HEK293 (cell line): Measurements from ENCODE around the gene STAC.

Experiments used
- CTCF ChIA-PET: fragments of 350-600 bp; formaldehyde crosslinking; extraction: SDS; loops from one replicate; lab custom pipeline; 2021; ENCODE audit warnings: antibody characterized with exemption; lab: Yijun Ruan, JAX
- POLR2A ChIA-PET: fragments of 300-600 bp; formaldehyde crosslinking; extraction: SDS; loops from one replicate; lab custom pipeline; 2020; ENCODE audit warnings: antibody characterized with exemption, inconsistent platforms; lab: Yijun Ruan, JAX
- H3K27ac ChIP-seq: fragments of 200-500 bp; sonication (Bioruptor generic); 2 replicates; pipeline ENCODE4 v1.5.1; 2014; ENCODE audit warnings: low read depth, low read length, control low read depth, inconsistent platforms; ENCODE audit errors: extremely low read depth
- H3K36me3 ChIP-seq, 2 experiments: fragments of 200-500 bp in 1 of 2; sonication (Bioruptor generic) in 1 of 2; 1 replicate in 1 of 2; 2 replicates in 1 of 2; pipeline ENCODE4 v1.5.1; 2014 to 2017; ENCODE audit warnings: inconsistent platforms in 2 of 2, low read length in 2 of 2; ENCODE audit not compliant: control insufficient read depth in 2 of 2, insufficient read depth in 1 of 2
- H3K4me1 ChIP-seq: fragments of 200-500 bp; sonication (Bioruptor generic); 2 replicates; pipeline ENCODE4 v1.5.1; 2014; ENCODE audit warnings: mild to moderate bottlenecking, low read length, inconsistent platforms; ENCODE audit not compliant: control insufficient read depth, insufficient read depth
- H3K4me3 ChIP-seq: 2 replicates; pipeline ENCODE4 v1.5.1; 2011; ENCODE audit warnings: low read depth, mild to moderate bottlenecking, control low read depth, low read length, moderate library complexity
- H3K9me3 ChIP-seq: fragments of 200-500 bp; sonication (Bioruptor generic); 2 replicates; pipeline ENCODE4 v1.5.1; 2014; ENCODE audit warnings: low read depth, low read length, inconsistent platforms; ENCODE audit not compliant: control insufficient read depth, insufficient read depth
- MYNN ChIP-seq: fragments of 450-650 bp; formaldehyde crosslinking; IDR thresholded peaks from 2 replicates; pipeline ENCODE4 v1.5.1; 2016; ENCODE audit warnings: missing biosample characterization, missing genetic modification characterization, borderline replicate concordance
- RBAK ChIP-seq: fragments of 450-650 bp; formaldehyde crosslinking; IDR thresholded peaks from 2 replicates; pipeline ENCODE4 v1.5.1; 2016; ENCODE audit warnings: missing biosample characterization, missing genetic modification characterization
- SCRT1 ChIP-seq: fragments of 450-650 bp; formaldehyde crosslinking; IDR thresholded peaks from 2 replicates; pipeline ENCODE4 v1.5.1; 2016; ENCODE audit warnings: missing biosample characterization, missing genetic modification characterization, borderline replicate concordance
- TCF7L2 ChIP-seq: IDR thresholded peaks from 2 replicates; pipeline ENCODE4 v1.6.1; 2011; ENCODE audit warnings: low read depth, mild to moderate bottlenecking, inconsistent platforms, low read length, moderate library complexity, borderline replicate concordance
- TRIM28 ChIP-seq: IDR thresholded peaks from 2 replicates; pipeline ENCODE4 v1.6.1; 2011; ENCODE audit warnings: low read length, control low read depth, borderline replicate concordance
- YY2 ChIP-seq: fragments of 450-650 bp; formaldehyde crosslinking; IDR thresholded peaks from 2 replicates; pipeline ENCODE4 v1.5.1; 2016; ENCODE audit warnings: missing biosample characterization, missing genetic modification characterization
- ZBTB7A ChIP-seq: fragments of 450-650 bp; formaldehyde crosslinking; IDR thresholded peaks from 2 replicates; pipeline ENCODE4 v1.5.1; 2016; ENCODE audit warnings: low read depth, missing biosample characterization, missing genetic modification characterization
- ZBTB8A ChIP-seq: fragments of 450-650 bp; formaldehyde crosslinking; IDR thresholded peaks from 2 replicates; pipeline ENCODE4 v1.5.1; 2016; ENCODE audit warnings: missing biosample characterization, missing genetic modification characterization
- ZFHX2 ChIP-seq: fragments of 450-650 bp; formaldehyde crosslinking; conservative IDR thresholded peaks from 2 replicates; pipeline ENCODE4 v1.5.1; 2016; ENCODE audit warnings: missing biosample characterization, missing genetic modification characterization
- ZNF155 ChIP-seq: fragments of 450-650 bp; formaldehyde crosslinking; IDR thresholded peaks from 2 replicates; pipeline ENCODE4 v1.5.1; 2016; ENCODE audit warnings: missing biosample characterization, missing genetic modification characterization
- ZNF16 ChIP-seq: fragments of 450-650 bp; formaldehyde crosslinking; IDR thresholded peaks from 2 replicates; pipeline ENCODE4 v1.5.1; 2016; ENCODE audit warnings: low read depth, missing biosample characterization, missing genetic modification characterization
- ZNF214 ChIP-seq: fragments of 450-650 bp; formaldehyde crosslinking; IDR thresholded peaks from 2 replicates; pipeline ENCODE4 v1.5.1; 2017; ENCODE audit warnings: missing biosample characterization, mild to moderate bottlenecking, missing genetic modification characterization, borderline replicate concordance
- ZNF239 ChIP-seq: fragments of 450-650 bp; formaldehyde crosslinking; IDR thresholded peaks from 2 replicates; pipeline ENCODE4 v1.5.1; 2016; ENCODE audit warnings: missing biosample characterization, missing genetic modification characterization
- ZNF302 ChIP-seq: fragments of 450-650 bp; formaldehyde crosslinking; IDR thresholded peaks from 2 replicates; pipeline ENCODE4 v1.5.1; 2016; ENCODE audit warnings: missing biosample characterization, missing genetic modification characterization, low read depth
- ZNF362 ChIP-seq: fragments of 450-650 bp; formaldehyde crosslinking; IDR thresholded peaks from 2 replicates; pipeline ENCODE4 v1.5.1; 2016; ENCODE audit warnings: missing biosample characterization, missing genetic modification characterization
- ZNF510 ChIP-seq: fragments of 450-650 bp; formaldehyde crosslinking; IDR thresholded peaks from 2 replicates; pipeline ENCODE4 v1.5.1; 2018; ENCODE audit warnings: mild to moderate bottlenecking, missing genetic modification characterization, missing biosample characterization; ENCODE audit not compliant: insufficient replicate concordance
- ZNF521 ChIP-seq: fragments of 450-650 bp; formaldehyde crosslinking; IDR thresholded peaks from 2 replicates; pipeline ENCODE4 v1.5.1; 2017; ENCODE audit warnings: missing biosample characterization, mild to moderate bottlenecking, missing genetic modification characterization
- ZNF529 ChIP-seq: fragments of 450-650 bp; formaldehyde crosslinking; IDR thresholded peaks from 2 replicates; pipeline ENCODE4 v1.5.1; 2017; ENCODE audit warnings: missing genetic modification characterization, missing biosample characterization; ENCODE audit not compliant: insufficient replicate concordance
- ZNF561 ChIP-seq: fragments of 450-650 bp; IDR thresholded peaks from 2 replicates; pipeline ENCODE4 v1.5.1; 2018; ENCODE audit warnings: missing biosample characterization, missing genetic modification characterization, borderline replicate concordance
- ZNF600 ChIP-seq: fragments of 450-650 bp; formaldehyde crosslinking; IDR thresholded peaks from 2 replicates; pipeline ENCODE4 v1.5.1; 2016; ENCODE audit warnings: missing biosample characterization, missing genetic modification characterization
- ZNF747 ChIP-seq: fragments of 450-650 bp; formaldehyde crosslinking; IDR thresholded peaks from 2 replicates; pipeline ENCODE4 v1.5.1; 2016; ENCODE audit warnings: missing biosample characterization, missing genetic modification characterization
- ZSCAN30 ChIP-seq: fragments of 450-650 bp; IDR thresholded peaks from 2 replicates; pipeline ENCODE4 v1.5.1; 2018; ENCODE audit warnings: missing biosample characterization, mild to moderate bottlenecking, missing genetic modification characterization, moderate library complexity

STAC gene

GRCh38 chr3:36557021-36557707, 176.9 kb downstream of the STAC start:
- POLR2A ChIA-PET, result no interaction called here

GRCh38 chr3:36557708-36558421, 177.6 kb downstream of the STAC start:
- H3K4me1 ChIP-seq, result no peaks in the 10 kb centered on the region
- CTCF ChIA-PET, result interaction anchor here (0.6 to 1.7 kb wide), 2 partner anchors 17 to 633 kb away, joined by 4 to 9 read pairs; no protein-coding TSS in a partner anchor
- no peak overlapping the region for H3K27ac ChIP-seq
- H3K9me3 ChIP-seq, result no peaks in the 10 kb centered on the region
- H3K36me3 ChIP-seq, result no peaks in the 10 kb centered on the region
- POLR2A ChIA-PET, result no interaction called here
- TF ChIP-seq ZFHX2 (tag by site-specific recombination) (0 out of 2 replicates have a peak, but pooled peaks have one; percentile 11), ZNF747 (tag by site-specific recombination) (no peak), TCF7L2 (peak; percentile 80)
- no peak overlapping the region for H3K4me3 ChIP-seq

More at GRCh38 chr3:36557021-36557707, 176.9 kb downstream of the STAC start:
- CTCF ChIA-PET, result interaction anchor here (0.6 to 1.7 kb wide), 2 partner anchors 16 to 632 kb away, joined by 4 to 9 read pairs; no protein-coding TSS in a partner anchor
- Histone ChIP-seq H3K27ac (no peak overlapping the region), H3K9me3 (no peaks in the 10 kb centered on the region), H3K36me3 (no peaks in the 10 kb centered on the region), H3K4me3 (no peak overlapping the region), H3K4me1 (no peaks in the 10 kb centered on the region)
- TF ChIP-seq RBAK (tag by site-specific recombination), result no peak
- no peak for TF ChIP-seq ZBTB7A (tag by site-specific recombination)
- no peak for TF ChIP-seq ZNF16 (tag by site-specific recombination)
- no peak for TF ChIP-seq ZNF510 (tag by site-specific recombination)
- TF ChIP-seq TRIM28, result no peak
- no peak for TF ChIP-seq ZSCAN30 (tag by site-specific recombination)

- Histone ChIP-seq H3K36me3 (no peaks in the 10 kb centered on the region), H3K9me3 (no peaks in the 10 kb centered on the region), H3K4me3 (no peak overlapping the region), H3K4me1 (no peaks in the 10 kb centered on the region), H3K27ac (no peak overlapping the region)
- ChIA-PET CTCF (interaction anchor here (0.6 to 1.7 kb wide), 2 partner anchors 18 to 1187 kb away, joined by 3 to 9 read pairs; no protein-coding TSS in a partner anchor), POLR2A (interaction anchor here (0.7 kb wide), 1 partner anchor 100 kb away, joined by 4 read pairs; no protein-coding TSS in a partner anchor)
- TF ChIP-seq SCRT1 (tag by site-specific recombination) (no peak), YY2 (tag by site-specific recombination) (no peak)
These were observed 178.7 kb downstream of the STAC start for GRCh38 chr3:36558961-36559360.

- no peak overlapping the region for H3K27ac ChIP-seq
- ChIA-PET CTCF (interaction anchor here (0.7 kb wide), 1 partner anchor 1723 kb away, joined by 3 read pairs; no protein-coding TSS in a partner anchor), POLR2A (no interaction called here)
- H3K9me3 ChIP-seq, result no peaks in the 10 kb centered on the region
- no peak overlapping the region for H3K4me3 ChIP-seq
- TF ChIP-seq ZBTB8A (tag by site-specific recombination) (no peak), ZNF214 (no peak), ZNF155 (no peak), ZNF600 (tag by site-specific recombination) (no peak), ZNF239 (tag by site-specific recombination) (no peak), ZNF529 (tag by site-specific recombination) (no peak), ZNF521 (tag by site-specific recombination) (no peak), ZNF362 (tag by site-specific recombination) (no peak), ZNF561 (no peak), ZNF510 (tag by site-specific recombination) (no peak), MYNN (tag by site-specific recombination) (no peak), ZNF302 (no peak)
- no peaks in the 10 kb centered on the region for H3K36me3 ChIP-seq
- H3K4me1 ChIP-seq, result no peaks in the 10 kb centered on the region
These were observed 180.4 kb downstream of the STAC start for GRCh38 chr3:36560685-36561084.
